GM19099 (cell line): ENCODE results near the gene LSG1.

Experiments used
- POLR2A ChIP-seq: IDR thresholded peaks from 3 replicates; pipeline ENCODE4 v1.6.1; 2011; ENCODE audit warnings: low read depth; ENCODE audit not compliant: insufficient read length; ENCODE audit errors: extremely low read depth

Gene LSG1

DNA sequence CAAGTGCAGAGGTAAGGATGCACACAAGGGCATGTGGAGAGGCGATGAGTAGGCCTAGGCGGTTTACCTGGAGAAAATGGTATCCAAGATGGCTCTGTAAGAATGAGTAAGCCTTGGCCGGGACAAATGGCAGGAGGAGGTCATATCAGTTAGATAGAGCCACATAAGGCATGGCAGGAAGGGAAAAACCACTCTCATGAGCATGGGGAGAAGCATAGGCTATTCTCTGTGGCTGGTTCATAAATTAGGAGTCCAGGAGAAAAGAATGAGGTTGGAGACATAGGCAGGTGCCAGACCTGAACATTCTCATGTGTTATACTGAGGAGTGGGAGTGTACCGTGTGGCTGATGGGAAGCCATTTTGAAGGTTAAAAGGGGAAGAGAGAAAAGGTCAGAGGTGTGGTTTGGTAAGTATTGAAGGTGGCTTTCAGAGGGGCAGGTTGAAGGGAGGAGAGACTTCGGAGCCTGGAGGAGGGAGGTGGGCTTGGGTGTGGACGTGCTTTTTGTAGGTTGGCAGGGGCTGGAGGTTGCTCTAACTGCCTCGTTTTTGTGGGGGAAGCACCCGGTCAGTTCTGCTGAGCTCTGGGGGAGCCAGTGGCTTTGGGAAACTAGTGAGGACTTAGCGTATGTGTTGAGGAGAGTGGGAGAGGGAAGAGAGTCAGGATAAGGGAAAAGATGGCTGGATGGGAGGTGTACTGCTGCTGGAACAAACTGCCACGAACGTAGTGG lies 9.1 kb upstream of the LSG1 start:
- TF ChIP-seq POLR2A: no peak

DNA sequence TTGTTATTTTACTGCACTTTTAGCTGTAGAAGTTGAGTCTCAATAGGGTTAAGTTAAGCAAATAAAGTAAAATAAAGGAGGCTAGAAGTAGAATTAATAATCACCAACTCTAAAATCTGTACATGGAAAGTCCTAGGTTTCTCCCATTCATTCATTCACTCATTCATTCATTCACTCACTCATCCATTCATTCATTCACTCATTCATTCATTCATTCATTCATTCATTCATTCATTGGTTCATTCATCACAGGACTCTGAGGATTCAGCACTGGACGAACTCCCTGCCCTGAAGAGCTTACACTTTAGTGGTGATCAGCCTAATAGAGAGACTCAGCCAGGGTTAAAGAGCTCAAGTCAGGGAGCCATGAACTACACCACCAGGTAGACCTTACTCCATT lies 4.5 kb upstream of the LSG1 start:
- TF ChIP-seq POLR2A: no peak

DNA sequence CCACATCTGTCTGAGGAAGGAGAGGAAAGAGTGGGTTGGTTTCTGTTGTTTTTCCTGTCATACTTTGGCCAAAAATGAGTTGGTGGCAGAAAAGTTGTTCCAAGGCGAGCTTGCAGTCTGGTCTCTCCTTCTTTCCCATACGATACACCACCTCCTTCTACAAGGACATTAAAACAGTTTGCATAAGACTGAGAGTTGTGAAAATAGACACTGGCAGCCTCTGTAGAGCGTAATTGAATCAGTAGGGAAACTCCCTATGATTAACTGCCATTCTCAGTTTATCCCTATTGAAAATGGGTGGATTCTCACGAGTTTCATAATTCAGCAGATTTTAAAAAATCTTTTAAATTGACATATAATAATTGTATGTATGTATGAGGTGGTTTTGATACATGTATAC lies 3.7 kb upstream of the LSG1 start:
- no peak for TF ChIP-seq POLR2A

DNA sequence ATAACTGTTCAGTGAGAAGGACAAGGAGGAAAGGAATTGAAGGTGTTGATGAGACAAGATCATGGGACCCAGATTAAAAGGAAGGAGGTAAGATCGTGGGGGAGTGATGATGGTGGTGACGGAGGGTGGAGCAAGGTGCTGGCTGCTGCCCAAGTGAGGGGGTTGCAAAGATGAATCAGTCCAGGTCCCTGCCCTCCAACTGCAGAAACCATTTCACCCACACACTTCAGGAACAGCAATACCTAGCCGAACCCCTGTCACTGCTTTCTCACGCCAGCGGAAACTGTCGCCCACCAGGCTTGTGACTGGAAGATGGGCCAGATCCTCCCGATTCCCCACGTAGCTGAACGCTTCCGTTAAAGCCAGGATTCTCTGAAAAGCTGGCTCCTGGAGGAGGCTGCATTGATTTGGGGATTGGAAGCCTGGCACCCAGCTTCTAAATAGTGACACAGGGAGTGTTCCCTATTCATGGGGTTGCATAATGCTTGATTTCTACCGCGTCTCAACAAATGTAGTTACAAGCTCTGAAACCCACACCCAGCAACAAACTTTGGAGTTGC lies 3.2 kb upstream of the LSG1 start:
- TF ChIP-seq POLR2A: no peak

DNA sequence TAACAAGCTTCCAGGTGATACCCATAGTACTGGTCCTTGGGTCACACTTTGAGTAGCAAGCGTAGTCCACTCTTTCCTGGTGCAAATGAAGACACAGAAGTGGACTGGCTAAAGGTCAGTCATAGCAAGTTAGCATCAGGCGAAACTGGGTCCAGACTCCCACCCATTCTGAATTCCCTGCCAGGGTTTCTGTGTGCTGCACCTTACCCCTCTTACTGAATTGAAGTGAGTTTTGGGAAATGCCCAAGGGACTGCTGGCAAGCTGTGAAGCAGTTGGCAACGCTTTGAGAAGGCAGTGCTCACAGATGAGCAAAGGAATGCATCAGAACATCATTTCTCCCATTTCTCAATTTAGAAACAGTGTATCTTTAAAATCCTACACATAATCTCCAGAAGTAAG lies 1.8 kb upstream of the LSG1 start:
- TF ChIP-seq POLR2A: no peak

DNA sequence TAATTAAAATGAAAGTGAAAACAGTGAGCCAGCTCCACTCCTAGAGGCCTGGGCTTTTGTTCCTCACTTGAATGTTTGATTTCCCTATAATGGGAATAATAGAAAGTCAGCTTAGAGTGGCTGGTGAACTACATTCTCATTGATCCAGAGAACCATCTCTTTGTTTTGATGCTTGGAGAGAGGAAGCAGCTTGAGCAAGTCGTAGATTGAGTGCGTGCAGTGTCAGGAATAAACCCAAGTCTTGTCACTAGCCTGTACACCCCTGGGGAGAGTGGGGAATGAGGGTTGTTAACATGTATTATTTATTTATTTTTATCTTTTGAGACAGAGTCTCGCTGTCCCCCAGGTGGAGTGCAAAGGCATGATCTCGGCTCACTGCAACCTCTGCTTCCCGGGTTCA lies 885 bp upstream of the LSG1 start:
- TF ChIP-seq POLR2A: no peak

DNA sequence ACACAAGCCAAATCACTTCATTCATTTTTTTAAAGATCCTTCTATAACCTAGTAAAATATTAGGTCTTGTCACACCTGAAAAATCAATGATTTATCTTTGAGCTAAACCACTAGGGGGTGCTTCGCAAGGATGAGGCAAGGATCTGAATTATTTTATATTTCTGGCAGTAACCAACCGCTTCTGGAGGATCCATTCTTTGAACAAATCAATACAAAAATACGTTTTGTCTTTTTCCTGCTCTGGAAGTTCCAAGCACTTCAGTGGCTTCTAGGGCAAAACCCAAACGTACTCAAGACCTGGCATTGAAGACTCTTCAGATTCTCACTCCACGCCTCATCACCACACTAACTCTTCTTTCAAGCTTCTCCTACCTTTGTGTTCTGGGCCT lies 486 bp downstream of the LSG1 start:
- TF ChIP-seq POLR2A: no peak

DNA sequence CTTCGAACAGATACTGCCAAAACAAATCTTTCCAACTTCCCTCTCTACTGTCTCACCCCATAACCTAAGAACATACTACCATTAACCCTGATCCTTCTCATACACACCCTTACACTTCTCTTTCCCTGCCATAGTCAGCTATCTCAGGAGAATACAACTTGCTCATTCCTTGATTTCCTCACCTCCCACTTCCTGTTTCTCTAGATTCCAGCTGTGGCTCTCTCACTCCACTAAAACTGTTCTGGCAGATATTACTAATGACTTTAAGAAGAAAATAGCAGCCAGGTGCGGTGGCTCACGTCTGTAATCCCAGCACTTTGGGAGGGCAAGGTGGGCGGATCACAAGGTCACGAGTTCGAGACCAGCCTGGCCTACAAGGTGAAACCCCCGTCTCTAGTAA lies 4.6 kb downstream of the LSG1 start:
- TF ChIP-seq POLR2A: no peak

DNA sequence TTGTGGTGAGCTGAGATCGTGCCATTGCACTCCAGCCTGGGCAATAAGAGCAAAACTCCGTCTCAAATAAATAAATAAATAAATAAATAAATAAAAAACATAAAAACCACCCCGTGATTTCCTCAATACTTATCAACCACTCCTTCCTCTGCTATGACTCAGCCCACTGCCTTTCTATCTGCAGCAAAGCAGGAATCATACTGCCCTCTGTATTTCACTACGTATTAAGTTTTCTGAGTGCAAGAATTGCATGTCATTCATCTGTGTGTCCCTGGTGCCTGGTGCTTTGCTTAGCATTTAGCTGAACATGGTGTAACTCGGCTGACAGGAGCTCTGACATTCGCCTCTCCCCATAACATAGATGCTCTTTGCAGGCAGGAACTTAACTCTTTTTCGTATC lies 7.1 kb downstream of the LSG1 start:
- TF ChIP-seq POLR2A: no peak

DNA sequence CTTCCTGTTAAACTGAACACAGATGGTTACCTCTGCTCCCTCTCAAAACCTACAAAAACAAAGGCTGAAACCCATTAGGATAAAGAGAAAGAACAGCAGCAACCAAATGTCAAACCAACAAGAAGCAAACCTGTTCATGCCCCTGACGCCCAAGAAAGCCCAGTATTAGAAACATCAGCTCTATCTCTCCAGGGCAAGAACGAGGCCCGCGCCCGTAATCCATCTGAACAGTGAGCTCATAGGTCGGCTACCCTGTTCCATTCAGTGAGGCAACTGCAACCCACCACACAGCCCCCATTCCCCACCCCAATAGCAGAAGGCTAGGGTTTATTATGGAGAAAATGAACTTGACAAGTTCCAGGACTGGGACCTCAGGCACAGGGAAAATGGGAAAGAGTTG lies 10.0 kb downstream of the LSG1 start:
- TF ChIP-seq POLR2A: no peak

DNA sequence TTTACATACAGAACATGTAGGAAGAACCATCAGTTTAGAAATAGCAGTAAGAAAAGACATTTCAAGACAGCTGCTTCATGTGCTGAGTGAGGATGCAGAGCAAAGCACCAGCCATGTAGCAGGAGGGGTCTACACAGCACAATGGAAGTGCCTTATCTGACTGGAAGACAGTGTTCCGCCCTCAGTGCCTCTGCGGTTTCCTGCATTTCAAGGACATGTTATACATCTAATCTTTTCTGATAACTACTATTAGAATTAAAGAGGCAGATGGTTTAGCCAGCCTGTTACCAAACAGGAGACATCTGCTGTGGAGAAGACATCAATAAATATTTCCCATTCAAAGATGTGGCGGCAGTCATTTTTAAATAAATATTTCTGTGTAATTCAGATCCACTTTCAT lies 10.6 kb downstream of the LSG1 start:
- no peak for TF ChIP-seq POLR2A

DNA sequence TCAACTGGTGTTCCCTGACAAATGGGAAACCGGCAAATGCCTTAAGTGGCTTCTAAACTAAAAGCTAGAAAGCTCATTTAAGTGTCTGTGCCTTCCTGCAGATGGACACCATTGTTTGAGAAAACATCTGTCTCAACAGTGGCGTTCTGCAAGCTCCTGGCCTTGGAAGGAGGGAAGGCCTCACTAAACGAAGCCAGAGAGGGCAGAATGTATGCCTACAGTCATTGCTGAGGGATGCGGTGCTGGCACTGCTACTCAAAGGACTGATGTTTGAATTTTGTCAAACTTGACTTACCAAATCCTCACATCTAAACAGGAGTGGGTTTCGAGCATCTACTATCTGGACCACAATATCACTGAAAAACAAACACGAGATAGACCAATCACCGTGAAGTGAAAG lies 12.2 kb downstream of the LSG1 start:
- TF ChIP-seq POLR2A: no peak

DNA sequence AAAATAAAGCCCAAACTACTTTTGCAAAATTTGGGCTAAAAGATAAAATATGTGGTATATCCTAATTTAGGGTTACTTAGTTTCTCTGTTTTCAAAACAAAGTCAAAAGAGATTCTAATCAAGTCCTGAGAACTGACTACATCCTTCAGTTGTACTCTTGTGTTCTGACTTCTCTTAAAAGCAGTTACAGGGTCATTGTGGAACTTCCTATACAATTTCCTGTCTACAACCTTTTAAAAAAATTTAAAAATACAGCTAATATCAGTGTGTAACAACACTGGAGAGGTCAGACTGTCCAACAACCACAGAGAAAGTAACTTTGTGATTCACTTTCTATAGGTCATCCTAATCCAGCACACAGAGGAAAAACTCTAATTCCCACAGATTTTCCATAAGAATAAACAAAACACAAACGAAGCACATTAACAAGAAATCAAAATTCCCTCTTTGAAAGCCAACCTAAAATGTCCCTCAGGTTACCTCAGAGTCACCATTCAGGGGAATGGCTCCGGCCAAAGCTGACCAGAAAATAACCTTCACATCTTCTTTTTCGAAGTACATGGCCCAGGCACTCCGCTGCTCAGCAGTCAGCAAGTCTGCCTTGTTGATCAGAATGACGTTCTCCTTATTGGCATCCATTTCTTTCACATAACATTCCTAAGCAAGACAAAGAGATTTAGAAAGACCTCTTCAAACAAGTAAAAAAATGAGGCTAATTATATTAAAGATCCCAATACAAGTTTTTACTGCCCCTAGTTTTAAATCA lies 13.3 kb downstream of the LSG1 start:
- TF ChIP-seq POLR2A: no peak

DNA sequence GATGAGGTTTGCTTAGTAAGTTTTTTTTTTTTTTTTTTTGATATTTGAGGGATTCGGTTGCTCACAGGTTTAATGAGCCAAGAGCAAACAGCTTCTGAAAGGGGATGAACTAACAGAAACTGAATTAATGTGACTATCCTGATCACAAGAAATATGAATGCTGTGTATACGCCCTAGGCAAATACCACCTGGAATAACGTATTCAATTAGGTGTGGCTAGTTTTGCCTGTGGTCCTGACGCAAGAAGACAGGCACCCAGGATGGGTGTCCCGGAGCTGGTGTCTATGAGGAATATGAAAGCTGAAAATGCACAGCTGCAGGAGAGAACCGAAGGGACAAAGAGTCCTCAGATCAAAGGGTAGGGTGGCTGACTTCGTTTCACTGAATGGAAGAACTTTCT lies 14.6 kb downstream of the LSG1 start:
- TF ChIP-seq POLR2A: no peak

DNA sequence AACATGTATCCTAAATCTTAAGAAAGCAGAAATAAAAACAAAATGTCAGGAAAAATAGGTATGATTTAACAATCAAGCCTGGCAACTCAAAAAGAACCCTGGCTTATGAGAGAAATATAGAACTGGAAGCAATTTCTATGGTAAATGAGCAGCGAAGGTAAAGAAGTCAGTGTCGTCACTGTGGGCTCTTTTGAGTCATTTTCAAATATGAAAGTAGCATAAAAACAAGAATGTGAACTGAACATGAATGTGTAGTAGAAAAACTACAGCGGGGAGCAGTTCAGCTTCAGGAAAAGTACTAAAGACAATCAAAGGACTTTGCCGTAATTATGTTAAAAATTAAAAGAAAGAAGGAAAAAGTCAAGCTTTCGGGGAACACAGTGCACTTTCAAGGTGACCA lies 17.5 kb downstream of the LSG1 start:
- TF ChIP-seq POLR2A: no peak

DNA sequence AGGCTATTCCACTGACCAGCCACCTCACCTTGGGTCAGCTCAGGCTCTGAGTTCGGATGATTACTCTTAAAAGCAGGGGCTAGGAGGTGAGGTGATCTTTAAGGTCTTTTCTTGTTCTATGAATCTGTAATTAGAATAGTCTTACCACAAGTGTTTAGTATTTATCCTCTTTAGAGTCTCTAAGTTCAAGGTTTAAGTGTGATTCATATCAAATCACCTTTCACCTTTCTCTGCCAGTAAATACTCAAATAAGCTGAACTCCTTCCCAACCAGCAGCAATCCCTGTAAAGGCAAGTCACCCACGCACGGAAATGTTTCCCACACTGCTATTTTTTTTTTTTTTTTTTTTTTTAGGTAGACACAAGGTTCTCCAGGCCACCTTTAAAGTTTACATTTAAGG lies 24.2 kb downstream of the LSG1 start:
- no peak for TF ChIP-seq POLR2A
